ENCODE data around the gene EFCAB6. TPM values are rescaled to one million over a fixed set of nuclear protein-coding genes. Genes with fewer than 3 reads are reported as not detected.

The EFCAB6 gene
- total and polyA plus RNA-seq, 10 donors: 0.07 to 2.8 (median 0.78) TPM

DNA sequence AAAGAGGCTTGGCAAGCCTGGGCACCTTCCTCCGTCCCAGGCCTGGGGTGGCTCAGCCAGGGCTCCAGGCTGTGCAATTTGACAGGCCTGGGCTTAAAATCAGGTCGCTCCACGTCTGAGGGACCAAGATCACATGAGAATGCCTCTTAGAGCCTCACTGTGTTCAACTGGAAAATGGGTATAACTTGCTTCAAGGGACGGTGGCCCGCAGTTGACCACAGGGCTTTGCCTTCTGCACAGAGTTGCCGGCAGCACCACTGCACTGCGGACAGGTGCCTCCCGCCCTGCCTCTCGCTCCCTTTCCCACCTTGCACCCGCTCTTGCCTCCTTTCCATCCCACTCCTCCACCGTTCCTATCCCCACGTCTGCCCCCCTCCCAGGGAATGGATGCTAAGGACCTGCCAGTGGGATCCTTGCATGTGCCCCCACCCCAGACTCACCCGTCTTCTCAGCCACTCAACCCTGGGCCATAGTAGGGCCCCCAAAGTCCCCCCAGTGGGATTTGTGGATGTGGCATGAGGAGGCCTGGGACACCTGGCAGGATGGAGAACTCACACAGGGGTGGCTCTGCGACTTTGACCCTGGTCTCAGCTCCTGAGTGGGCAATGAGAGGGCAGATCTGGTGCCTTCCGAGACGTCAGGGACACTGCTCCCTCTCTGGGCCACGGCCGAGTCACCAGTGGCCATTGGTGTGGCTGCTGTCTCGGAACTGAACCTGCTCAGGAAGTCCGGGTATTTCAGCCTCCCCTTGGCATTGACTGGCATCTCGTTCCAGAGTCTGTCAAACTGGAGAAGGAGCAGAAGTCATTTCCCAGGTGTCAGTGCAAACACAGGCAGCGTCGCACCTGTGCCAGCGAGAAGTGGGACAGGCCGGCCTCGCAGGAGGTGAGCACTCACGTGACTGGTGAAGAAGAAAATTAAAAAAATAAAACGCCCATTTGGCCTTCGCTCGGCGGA, 272.3 kb downstream of the EFCAB6 start:
- peaks cover 0 to 11% (median 2%) of the 10 kb centered on the region in 8 donors for H3K9me3 ChIP-seq
- no peaks in the 10 kb centered on the region for H3K4me1 ChIP-seq
- intact Hi-C loops (cut with DNase I; ENCODE audit: low total_unique reads): no loop called here
- no peaks in the 10 kb centered on the region for H3K36me3 ChIP-seq
- peaks cover 0 to 24% (median 0%) of the 10 kb centered on the region in 7 donors for H3K27me3 ChIP-seq (replicated peaks in 1 of 7)
- no peak overlapping the region for H3K4me3 ChIP-seq
- TF ChIP-seq POLR2AphosphoS5 (IDR thresholded peaks at IDR 0.05) (no peak), CTCF (IDR thresholded peaks at IDR 0.05 in 8 of 11, conservative IDR thresholded peaks at IDR 0.05 in 3 of 11) (no peak), POLR2A (IDR thresholded peaks at IDR 0.05) (no peak)
- WGBS, 5 donors: 86 to 90% (median 88%) methylated on average over 25 to 31 of the region's 31 CpGs
- no peak for DNase-seq
- H3K27ac ChIP-seq: no peak overlapping the region

DNA sequence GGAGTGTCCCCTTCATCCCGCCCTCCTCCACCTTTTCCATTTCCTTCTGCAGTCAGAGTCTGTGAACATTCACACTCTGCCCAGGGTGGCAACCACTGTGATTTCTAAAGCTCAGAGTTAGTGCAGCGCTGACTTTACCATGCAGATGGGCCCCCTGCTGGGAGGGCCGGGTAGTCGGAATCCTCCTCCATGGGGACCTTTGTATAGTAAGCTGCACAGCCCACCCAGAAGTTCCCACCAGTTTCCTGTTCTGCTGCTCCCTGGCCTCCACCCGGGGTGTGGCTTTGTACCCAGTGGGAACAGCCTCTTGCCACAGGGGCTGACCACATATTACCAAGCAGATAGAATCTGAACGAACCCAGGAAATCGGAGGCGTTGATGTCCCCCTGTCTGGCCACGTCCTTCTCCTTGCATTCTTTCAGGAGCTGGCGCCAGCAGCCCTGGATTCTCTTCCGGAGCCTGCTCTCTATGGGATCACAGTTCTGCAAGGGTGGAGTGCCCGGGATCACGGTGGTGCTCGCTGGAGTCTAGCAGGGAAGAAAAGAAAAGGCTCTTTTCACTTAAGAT, 275.0 kb downstream of the EFCAB6 start:
- Histone ChIP-seq H3K4me1 (no peaks in the 10 kb centered on the region), H3K4me3 (no peak overlapping the region), H3K36me3 (no peaks in the 10 kb centered on the region), H3K9me3 (peaks cover 0 to 11% (median 2%) of the 10 kb centered on the region in 8 donors), H3K27ac (no peak overlapping the region), H3K27me3 (replicated peaks in 1 of 7) (peaks cover 0 to 15% (median 0%) of the 10 kb centered on the region in 7 donors)
- intact Hi-C loops (cut with DNase I; ENCODE audit: low total_unique reads): no loop called here
- 78 to 89% (median 81%) methylated on average over 14 of the region's 14 CpGs for WGBS, 5 donors
- DNase-seq: no peak
- TF ChIP-seq CTCF (IDR thresholded peaks at IDR 0.05 in 8 of 11, conservative IDR thresholded peaks at IDR 0.05 in 3 of 11) (no peak), POLR2AphosphoS5 (IDR thresholded peaks at IDR 0.05) (no peak), POLR2A (IDR thresholded peaks at IDR 0.05) (no peak)

DNA sequence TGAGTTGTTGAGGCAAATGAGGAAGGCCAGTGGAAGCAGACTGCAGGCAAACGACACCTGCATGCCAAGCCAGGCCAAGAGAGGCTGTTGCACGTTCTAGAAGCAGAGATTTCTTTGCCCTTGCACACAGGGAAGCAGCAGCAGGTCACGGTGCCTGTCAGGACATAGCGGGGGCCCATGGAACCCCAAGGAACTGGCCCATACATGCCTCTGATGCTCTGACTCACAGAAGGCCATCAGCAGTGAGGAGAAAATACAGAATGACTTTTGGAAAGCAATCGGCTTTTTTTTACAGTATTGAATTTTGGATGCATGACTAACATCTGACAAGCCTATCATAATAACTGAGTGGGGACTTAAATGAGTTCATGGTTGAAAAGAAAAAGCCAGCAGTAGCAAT, 276.4 kb downstream of the EFCAB6 start:
- no peak overlapping the region for H3K27ac ChIP-seq
- peaks cover 0 to 11% (median 2%) of the 10 kb centered on the region in 8 donors for H3K9me3 ChIP-seq
- no peak overlapping the region for H3K4me3 ChIP-seq
- no peak for DNase-seq
- H3K27me3 ChIP-seq (replicated peaks in 1 of 7): peaks cover 0 to 15% (median 0%) of the 10 kb centered on the region in 7 donors
- no peaks in the 10 kb centered on the region for H3K4me1 ChIP-seq
- intact Hi-C loops (cut with DNase I; ENCODE audit: low total_unique reads): no loop called here
- TF ChIP-seq CTCF (IDR thresholded peaks at IDR 0.05 in 8 of 11, conservative IDR thresholded peaks at IDR 0.05 in 3 of 11) (no peak), POLR2A (IDR thresholded peaks at IDR 0.05) (no peak), POLR2AphosphoS5 (IDR thresholded peaks at IDR 0.05) (no peak)
- 70 to 79% (median 73%) methylated on average over 5 of the region's 5 CpGs for WGBS, 5 donors
- H3K36me3 ChIP-seq: no peaks in the 10 kb centered on the region

GRCh38 chr22:43535336-43535735, 276.8 kb downstream of the EFCAB6 start:
- intact Hi-C loops (cut with DNase I; ENCODE audit: low total_unique reads): no loop called here
- no peaks in the 10 kb centered on the region for H3K4me1 ChIP-seq
- no peaks in the 10 kb centered on the region for H3K36me3 ChIP-seq
- H3K4me3 ChIP-seq: no peak overlapping the region
- TF ChIP-seq POLR2A (IDR thresholded peaks at IDR 0.05) (no peak), CTCF (IDR thresholded peaks at IDR 0.05 in 8 of 11, conservative IDR thresholded peaks at IDR 0.05 in 3 of 11) (no peak), POLR2AphosphoS5 (IDR thresholded peaks at IDR 0.05) (no peak)
- WGBS, 5 donors: 78 to 95% (median 89%) methylated on average over 7 of the region's 7 CpGs
- H3K9me3 ChIP-seq: peaks cover 0 to 11% (median 2%) of the 10 kb centered on the region in 8 donors
- no peak for DNase-seq
- H3K27me3 ChIP-seq (replicated peaks in 1 of 7): peaks cover 0 to 15% (median 0%) of the 10 kb centered on the region in 7 donors
- H3K27ac ChIP-seq: no peak overlapping the region
